ENCODE results near the gene RAC3.
A peak's percentile ranks its signal among the peaks of the same experiment; 100 is the strongest.

The RAC3 gene

DNA sequence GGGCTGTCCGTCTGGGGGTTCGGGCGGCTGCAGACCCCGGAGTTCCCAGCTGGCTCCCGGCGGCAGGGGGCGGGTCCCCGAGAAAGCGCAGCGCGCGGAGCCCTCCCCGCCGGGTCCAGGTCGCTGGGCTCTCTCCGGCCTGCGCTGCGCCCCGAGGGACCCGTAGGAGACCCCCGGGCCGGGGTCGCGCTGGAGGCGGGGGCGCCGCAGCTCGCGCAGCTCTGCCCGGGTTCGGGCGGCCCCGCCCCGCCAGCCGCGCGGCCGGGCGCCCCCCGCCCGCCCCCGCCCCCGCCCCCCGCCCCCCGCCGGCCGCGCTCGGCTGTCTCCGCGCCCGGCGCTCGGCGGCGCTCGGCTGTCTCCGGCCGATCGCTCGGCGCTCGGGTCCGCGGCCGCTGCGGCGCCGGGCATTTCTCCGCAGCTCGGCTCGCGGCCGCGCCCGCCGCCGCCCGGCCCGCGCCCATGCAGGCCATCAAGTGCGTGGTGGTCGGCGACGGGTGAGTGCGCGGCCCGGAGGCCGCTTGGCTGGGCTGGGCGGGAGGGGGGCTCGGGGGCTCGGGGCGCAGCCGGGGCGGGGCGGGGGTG is at the start of gene RAC3:
TSS of gene RAC3 (plus strand) at position 376 of the 582 bp plus-strand sequence. CDS start at position 460, 84 bp downstream.
- no peak for FAIRE-seq
- DNase-seq (ENCODE audit: low spot score) = no peak

DNA sequence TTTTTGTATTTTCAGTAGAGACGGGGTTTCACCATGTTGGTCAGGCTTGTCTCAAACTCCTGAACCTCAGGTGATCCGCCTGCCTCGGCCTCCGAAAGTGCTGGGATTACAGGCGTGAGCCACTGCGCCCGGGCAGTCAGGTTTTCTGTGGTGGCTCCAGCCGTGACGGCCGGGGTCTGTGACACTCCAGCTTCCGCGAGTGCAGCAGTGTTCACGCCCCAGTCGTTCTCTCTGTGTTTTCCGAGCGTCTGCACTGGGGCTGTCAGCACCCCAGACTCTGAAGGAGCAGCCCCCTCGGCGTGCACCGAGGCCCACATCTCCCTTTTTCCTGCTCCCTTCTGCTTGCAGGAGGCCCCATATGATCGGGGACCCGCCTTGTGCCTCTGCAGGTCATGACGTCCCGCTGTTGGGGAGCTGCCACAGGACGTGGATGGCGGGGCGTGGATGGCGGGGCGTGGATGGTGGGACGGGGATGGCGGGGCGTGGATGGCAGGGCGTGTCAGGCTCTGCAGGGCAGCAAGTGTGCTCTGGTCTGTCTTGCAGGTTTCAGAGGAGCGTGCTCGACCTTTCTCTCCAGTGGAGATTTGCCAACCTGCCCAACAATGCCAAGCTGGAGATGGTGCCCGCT is 48.4 kb upstream of the RAC3 start:
- FAIRE-seq (no peak), DNase-seq (ENCODE audit: low spot score) (no peak)

DNA sequence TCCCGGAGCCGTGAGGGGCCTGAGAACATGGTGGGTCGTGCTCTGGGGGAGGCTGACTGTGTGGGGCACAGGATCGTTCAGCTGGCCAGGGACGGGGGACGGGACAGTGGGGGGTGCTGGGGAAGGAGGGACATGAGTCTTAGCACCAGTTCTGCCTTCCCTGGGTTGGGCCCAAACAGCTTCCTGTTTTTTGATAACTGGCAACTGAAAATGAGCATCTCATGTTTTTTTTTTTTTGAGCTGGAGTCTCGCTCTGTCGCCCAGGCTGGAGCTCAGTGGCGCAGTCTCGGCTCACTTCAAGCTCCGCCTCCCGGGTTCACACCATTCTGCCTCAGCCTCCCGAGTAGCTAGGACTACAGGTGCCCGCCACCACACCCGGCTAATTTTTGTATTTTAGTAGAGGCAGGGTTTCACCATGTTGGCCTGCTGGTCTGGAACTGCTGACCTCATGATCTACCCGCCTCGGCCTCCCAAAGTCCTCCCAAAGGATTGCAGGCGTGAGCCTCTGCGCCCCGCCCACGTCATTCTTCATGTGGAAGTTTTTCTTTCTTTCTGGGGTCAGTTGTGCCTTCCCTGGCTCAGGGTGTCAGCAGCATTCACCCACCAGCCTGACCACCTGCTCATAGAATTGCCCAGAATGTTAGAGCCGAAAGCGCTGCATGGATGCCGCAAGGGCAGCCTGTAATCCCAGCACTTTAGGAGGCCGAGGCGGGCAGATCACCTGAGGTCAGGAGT is 47.7 kb upstream of the RAC3 start:
- DNase-seq (ENCODE audit: low spot score) (no peak), FAIRE-seq (no peak)

DNA sequence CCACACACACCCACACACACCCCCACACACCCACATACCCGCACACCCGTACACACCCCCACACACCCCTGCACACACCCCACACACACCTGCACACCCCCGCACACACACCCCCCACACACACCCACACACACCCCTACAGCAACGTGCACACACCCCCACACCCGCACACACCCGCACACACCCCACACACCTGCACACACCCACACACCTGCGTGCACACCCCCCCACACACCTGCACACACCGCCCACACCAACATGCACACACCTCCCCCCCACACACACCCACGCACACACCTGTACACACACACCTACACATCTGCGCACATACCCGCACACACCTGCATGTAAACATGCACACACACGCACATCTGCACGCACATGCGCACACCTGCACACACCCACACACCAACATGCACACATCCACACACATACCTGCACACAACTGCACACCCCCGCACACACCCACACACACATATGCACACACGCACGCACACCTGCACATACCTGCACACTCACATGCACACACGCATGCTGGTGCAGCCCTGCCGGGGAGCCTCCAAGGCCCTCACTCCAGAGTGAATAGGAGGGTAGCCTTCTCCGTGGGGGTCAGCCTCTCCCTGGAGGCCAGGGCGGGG is 46.6 kb upstream of the RAC3 start:
- DNase-seq (ENCODE audit: low spot score) (no peak), FAIRE-seq (no peak)

DNA sequence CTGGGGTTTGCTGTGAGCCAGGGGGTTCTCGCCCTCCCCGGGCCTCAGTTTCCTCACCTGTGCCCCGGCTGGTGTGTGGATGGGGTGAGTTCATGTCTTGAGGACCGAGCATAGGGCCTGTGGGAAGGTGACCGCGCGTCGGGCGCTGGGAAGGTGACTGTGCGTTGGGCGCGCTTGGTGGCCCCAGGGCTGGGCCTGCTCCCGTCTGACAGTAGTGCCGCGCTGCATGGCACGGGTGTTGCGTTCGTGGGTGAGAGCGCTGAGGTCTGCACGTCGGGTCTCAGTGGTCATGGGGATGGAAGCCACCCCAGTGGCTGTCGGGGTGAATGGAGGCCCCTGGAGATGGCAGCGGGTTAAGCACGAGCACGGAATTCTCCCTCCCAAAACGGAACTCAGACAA is 44.9 kb upstream of the RAC3 start:
- DNase-seq (ENCODE audit: low spot score) = no peak
- FAIRE-seq = no peak

DNA sequence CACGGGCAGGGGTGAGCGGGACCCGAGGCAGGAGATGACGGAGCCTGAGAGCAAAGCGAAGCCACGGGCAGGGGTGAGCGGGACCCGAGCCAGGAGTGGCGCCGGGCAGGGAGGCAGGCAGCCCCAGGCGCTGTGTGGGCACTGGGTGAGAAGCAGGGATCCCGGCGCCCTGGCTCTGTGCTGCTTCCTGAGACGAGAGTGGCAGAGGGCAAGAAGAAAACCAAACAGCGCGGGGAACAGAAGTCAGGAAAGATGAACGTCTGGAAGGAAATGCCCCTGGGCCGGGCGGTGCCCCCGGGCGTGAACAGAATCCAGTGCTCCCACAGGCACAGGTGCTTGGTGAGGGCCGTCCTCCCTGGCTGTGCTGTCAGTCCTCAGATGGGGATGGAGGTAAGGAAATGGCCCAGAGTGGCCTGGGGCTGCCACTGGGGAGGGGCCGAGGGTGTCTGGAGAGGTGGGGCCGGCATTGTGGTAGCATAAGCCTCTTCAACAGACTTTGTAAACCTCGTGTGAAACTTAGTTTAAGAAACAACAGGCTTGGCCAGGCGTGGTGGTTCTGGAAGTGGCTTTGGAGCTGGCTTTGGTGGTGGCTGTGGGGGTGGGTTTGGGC is 44.2 kb upstream of the RAC3 start:
- DNase-seq (ENCODE audit: low spot score) = no peak
- FAIRE-seq = no peak

DNA sequence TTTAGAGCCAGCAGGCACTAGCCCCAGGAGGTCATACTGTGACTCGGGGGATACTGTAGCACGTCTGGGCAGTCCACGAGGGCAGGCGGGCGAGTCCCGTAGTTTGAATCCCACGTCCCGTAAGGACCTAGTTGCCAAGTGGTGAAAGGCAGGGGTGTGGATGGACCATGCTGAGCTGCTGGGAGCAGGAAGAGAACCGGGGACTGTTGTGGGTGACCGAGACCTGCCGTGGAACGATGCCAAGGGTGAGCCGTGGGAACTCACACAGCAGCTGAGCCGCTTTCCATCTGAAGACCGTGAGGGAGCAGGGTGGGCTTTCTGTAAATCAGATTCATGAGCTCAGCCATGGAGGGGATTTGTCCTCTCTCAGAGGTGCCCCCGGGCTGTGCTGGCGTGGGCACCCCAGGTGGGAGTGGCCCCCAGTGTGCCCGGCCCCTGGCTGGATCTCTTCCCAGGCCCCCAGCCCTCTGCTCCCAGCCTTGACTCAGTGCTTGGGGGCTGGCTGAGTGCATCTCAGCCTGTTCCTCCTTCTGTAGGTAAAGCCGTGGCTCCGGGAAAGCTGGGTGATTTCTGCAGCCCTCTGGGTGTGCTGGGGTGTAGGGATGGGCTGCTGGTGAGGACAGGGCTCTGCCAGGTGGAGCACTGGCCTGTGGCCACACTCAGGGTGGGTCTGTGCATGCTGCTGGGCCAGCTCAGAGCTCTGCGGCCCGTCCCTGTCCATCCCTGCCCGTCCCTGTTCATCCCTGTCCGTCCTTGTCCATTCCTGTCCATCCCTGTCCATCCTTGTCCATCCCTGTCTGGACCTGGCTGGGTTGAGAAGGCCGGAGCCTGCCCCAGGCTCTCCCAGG is 40.4 kb upstream of the RAC3 start:
- FAIRE-seq = no peak

DNA sequence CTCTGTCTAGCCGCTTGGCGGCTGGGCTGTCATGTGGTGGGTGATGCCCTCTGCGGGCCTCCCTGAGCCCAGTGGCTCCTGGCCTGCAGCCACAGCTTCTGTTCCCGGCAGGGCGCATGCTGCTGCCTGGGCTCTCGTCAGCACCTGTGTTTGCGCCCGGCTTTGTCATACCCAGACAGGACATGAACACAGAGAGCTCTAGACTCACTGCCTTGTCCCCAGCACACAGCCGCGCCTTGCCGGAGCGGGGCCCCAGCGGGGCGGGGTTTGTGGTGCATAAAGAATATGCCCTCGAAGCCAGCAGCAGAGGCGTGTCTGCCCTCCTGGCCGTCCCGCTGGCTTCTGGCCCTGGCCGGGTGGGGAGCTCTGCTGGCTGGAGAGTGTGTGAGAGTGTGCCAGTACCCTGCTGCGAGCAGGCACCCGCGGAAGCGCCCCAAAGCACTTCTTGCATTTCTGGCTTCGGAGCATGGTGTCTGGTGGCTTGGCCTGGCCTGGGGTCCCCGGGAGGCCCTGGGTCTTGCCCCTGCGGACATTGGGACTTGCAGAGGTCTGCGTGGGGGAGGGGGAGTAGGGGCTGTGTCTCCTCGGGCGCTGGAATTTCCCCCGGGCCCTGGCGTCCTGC is 39.7 kb upstream of the RAC3 start:
- no peak for FAIRE-seq
- DNase-seq (ENCODE audit: low spot score) = peak; percentile 72

More for the DNA sequence above, 40.4 kb upstream of the RAC3 start:
- no peak for DNase-seq (ENCODE audit: low spot score)

DNA sequence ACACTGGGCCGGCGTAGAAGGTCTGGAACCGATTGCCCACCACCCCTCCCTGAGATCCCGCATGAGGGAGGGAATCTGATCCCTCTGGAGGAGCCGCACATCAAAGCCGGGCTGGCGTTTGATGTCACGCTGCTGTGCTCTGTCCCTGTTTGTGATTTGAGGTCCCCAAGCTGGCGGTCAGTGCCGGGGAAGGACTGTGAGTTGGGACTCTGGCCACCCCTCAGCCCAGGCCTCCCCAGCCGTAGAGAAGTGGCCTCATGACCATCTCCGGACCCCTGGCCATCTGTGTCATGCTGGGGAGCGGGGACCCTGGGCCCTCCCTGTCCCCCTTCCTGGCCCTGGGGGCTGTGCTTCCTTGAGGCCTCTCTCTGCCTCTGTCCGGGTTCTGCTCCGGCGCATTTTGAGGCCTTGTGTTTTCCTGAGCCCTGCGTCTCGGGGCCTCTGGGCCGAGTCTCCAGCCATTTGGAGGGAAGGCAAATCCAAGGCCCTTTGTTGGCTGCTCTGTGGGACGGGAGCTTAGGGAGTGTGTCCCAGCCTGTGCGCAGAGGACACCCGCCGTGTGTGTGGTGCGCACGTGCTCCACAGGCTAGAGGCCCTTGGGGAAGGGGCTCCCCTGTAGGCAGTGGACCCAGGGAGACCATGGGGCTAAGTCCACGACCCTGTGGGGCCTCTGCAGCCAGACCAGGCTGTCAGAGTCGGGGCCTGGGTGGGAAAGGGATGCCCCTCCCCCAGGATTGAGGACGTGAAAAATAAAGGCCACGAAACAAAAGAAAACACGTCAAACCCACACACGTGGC is 39.0 kb upstream of the RAC3 start:
- no peak for FAIRE-seq
- DNase-seq (ENCODE audit: low spot score) = no peak

DNA sequence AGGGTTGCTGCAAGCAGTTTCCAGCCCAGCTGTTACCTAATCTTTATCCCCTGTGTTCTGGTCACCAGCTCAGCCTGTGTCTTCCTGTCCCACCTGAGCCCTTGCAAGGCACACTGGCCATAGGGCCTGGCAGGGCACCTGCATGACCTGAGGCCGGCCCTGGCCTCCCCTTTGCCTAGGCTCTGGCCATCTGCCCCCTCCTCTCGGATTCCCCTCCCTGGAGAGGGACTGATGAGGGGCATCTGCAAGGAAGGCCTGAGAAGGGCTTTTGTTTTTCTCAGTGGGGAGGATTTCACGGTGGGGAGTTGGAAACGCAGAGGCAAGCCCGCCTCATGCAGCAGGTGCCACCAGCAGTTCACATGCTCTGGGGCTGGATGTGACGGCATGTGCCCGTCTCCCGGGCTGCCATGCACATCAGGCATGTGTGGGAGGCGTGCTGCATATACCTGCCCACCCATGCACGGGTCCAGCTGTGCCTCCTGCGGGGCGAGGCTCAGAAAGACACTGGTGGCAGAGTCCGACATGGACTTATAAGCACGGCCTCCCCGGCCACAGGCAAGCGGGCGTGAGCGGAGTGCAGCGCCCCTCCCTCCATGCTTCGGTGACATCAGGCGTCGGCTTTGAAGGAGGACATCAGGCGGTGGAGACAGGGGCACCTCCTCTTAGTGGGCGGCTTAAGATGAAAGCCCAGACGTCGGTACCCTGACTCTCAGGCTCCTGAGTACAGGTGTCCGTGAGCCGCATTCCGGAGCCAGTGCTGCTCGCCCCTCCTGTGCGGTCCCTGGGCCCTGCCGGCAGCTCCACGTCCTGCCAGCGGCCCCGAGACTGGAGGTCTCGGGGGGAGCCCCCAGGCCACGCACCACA is 37.5 kb upstream of the RAC3 start:
- FAIRE-seq = no peak
- no peak for DNase-seq (ENCODE audit: low spot score)

DNA sequence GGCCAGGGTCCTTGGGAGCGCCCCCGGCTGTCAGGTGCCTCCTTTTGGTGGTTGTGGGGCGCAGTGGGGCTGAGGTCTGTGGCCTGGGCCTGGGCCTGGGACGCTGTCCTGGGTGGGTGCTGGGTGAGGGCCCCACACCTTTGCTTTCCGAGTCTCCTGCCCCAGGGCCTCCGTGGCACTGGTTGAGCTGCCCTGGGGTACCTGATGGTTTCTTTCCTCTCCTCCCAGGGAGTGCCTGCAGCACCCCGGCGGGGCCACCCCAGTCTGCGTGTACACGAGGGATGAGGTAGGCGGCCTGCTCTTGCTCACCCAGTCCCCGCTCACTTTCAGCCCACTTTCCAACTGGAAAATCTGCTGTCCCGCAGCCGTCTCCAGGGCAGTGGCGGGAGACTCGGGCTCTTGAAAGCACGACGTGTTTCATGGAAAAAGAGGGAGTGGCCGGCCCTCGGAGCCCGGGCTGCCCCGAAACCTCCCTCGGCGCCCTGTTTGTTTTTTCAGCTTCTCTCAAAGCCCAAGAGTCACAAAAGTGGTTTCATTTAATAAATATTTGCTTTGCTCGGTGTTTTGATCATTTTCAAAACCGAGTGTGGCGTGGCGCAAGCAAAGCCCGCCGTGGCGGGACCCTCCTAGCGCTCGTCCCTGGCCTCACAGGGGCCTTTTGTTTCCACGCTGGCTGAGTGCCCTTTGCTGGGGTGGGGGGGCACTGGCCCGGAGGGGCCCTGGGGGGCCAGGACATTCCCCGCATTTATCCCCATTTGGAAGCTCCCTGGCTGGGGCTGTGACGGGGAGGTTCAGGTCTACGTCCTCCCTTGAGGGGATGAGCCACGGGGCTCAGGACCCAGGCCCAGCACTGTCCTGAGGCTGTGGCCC is 36.6 kb upstream of the RAC3 start:
- DNase-seq (ENCODE audit: low spot score) (no peak), FAIRE-seq (no peak)

DNA sequence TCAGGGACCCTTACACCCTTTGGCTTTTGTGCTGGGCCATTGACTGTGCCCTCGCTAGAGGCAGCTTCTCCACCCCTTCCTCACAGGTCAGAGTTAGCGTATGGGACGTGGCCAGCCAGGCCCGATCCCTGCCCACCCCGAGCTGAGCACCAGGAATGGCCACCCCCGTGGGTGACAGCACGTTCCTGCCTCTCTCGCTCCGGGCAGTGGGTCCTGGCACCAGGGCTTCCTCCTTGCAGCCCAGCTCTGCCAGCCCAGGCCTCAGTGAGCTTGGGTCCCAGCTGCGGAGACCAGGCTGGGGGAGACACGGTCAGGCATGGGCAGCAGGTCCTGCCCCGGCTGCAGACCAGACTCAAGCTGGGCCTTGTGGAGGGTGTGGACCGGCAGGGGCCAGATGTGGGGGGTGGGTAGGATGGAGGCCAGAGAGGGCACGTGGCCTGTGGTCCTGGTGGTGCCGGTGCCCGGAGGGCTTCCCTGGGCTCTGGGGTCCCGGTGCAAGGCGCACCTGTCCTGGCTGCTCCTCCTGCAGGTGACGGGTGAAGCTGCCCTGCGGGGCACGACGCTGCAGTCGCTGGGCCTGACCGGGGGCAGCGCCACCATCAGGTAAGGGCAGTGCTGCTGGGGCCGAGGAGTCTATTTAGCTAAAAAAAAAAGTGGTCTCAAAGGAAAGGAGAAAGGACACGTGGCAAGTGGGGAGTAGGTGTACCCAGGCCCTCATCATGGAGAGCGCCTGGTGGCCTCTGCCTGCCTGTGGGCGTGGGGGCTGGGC is 35.8 kb upstream of the RAC3 start:
- FAIRE-seq (no peak), DNase-seq (ENCODE audit: low spot score) (no peak)

DNA sequence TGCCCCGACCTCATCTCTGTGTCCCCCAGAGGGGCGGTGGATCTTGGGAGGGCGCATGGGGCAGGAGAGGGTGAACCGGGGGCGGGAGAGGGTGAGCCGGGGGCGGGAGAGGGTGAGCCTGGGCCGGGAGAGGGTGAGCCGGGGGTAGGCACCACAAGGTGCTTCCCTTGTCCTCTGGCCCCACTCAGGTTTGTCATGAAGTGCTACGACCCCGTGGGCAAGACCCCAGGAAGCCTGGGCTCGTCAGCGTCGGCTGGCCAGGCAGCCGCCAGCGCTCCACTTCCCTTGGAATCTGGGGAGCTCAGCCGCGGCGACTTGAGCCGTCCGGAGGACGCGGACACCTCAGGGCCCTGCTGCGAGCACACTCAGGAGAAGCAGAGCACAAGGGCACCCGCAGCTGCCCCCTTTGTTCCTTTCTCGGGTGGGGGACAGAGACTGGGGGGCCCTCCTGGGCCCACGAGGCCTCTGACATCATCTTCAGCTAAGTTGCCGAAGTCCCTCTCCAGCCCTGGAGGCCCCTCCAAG is 35.2 kb upstream of the RAC3 start:
- DNase-seq (ENCODE audit: low spot score) (no peak), FAIRE-seq (no peak)

DNA sequence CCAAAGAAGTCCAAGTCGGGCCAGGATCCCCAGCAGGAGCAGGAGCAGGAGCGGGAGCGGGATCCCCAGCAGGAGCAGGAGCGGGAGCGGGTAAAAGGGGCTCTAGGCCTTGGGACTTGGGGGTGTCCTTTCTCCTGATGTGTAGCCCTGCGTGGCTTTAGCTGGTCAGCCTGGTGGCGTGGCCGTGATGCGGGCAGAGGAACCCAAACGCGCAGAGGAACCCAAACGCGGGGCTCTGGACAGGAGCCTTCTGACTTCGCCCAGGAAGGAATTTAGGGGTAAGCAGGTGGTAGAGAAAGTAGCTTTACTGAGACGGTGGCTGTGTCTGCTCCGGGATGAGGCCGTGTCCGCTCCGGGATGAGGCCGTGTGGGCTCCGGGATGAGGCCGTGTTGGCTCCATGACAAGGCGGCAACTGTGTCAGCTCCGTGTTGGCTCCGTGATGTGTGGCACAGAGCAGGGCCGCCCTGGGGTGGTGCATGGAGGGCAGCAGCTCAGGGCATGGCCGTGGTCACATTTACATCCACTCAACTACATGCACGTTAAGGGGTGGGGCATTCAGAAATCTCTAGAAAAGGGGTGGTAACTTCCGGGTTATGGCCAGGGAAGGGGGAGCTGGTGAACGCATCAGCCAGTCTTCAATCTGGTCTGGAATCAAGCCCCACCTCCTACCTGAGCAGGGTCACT is 34.6 kb upstream of the RAC3 start:
- FAIRE-seq (no peak), DNase-seq (ENCODE audit: low spot score) (no peak)

DNA sequence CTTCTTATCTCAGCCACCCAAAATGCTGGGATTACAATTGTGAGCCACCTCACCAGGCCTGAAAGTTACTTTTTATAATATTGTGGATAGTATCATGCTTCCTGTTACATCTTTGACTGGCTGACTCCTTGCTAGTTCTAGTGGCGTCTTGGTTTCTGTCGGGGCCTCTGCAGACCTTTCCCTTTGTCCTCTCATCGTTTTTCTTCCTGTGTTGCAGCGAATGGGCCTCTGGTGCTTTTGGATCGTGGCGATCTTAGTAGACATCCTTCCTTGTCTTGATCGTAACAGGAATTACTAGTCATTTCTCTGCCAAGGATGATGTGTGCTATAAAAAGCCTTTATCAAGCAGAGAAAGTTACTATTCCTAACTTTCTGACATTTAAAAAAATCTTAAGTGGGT is 33.3 kb upstream of the RAC3 start:
- no peak for DNase-seq (ENCODE audit: low spot score)
- FAIRE-seq = no peak

Data from RCC 7860 (cell line).